ENCODE results near the gene RPS2.

GRCh38 chr16:1991588-1991947, 26.9 kb upstream of the RPS2 start:
- TF ChIP-seq CTCF (IDR thresholded peaks at IDR 0.05) (no peak), ZFX (IDR thresholded peaks at IDR 0.05; ENCODE audit: borderline replicate concordance) (no peak)
